Heart left ventricle (tissue), 16 donors: Measurements from ENCODE around the gene C17orf58. TPM values are rescaled to one million over a fixed set of nuclear protein-coding genes. Genes with fewer than 3 reads are reported as not detected.
"Not testable (repeated sequence)": the region's sequence is repeated elsewhere in the genome, so short reads cannot be mapped to it uniquely, and the experiment has no call there.

Source experiments
- ATAC-seq, 4 donors: fragments of 200-7000 bp; cut with Tn5 transposase; one replicate each; pipeline ENCODE4 v1.9.1; 2020 to 2022; ENCODE audit warnings: moderate library complexity in 4 of 4, mild to moderate bottlenecking in 3 of 4, moderate number of reproducible peaks in 1 of 4
- DNase-seq, 5 donors: peaks; one replicate each; pipeline ENCODE4 v3.0.0-alpha.2; 2020
- H3K27ac ChIP-seq, 12 donors: fragments of 200-600 bp; sonication (generic) in 4 of 12; one replicate each; pipeline versions ENCODE4 v1.5.0 to v1.8.0; 2016 to 2022; ENCODE audit warnings: mild to moderate bottlenecking in 2 of 12
- H3K27me3 ChIP-seq, 9 donors: fragments of 200-600 bp; sonication (generic) in 2 of 9; one replicate each; pipeline versions ENCODE4 v1.5.1 to v1.8.0; 2016 to 2022; ENCODE audit warnings: mild to moderate bottlenecking in 3 of 9
- H3K36me3 ChIP-seq, 9 donors: fragments of 200-600 bp; sonication (generic) in 2 of 9; one replicate each; pipeline versions ENCODE4 v1.5.0 to v1.8.0; 2018 to 2022; ENCODE audit warnings: mild to moderate bottlenecking in 2 of 9
- H3K4me1 ChIP-seq, 12 donors: fragments of 200-600 bp; sonication (generic) in 4 of 12; one replicate each; pipeline versions ENCODE4 v1.5.0 to v1.8.0; 2016 to 2022; ENCODE audit warnings: mild to moderate bottlenecking in 3 of 12
- H3K4me3 ChIP-seq, 12 donors: fragments of 200-600 bp; sonication (generic) in 4 of 12; one replicate each; pipeline versions ENCODE4 v1.5.0 to v1.8.0; 2017 to 2022; ENCODE audit warnings: mild to moderate bottlenecking in 9 of 12, moderate library complexity in 4 of 12
- H3K9me3 ChIP-seq, 12 donors: fragments of 200-600 bp; sonication (generic) in 4 of 12; one replicate each; pipeline versions ENCODE4 v1.5.0 to v1.8.0; 2016 to 2022; ENCODE audit warnings: mild to moderate bottlenecking in 1 of 12
- POLR2A ChIP-seq, 2 donors: fragments of 450-650 bp; IDR thresholded peaks; one replicate each; pipeline ENCODE4 v1.6.1; 2017; ENCODE audit warnings: antibody characterized with exemption in 2 of 2, mild to moderate bottlenecking in 2 of 2, moderate library complexity in 2 of 2
- WGBS, 4 donors: extraction: QIAGEN DNeasy Blood & Tissue Kit in 2 of 4; methylation state at CpG; one replicate each; pipeline versions ENCODE4 v1.1.5 to v1.1.7; 2013 to 2018; 5-methylcytosine and 5-hydroxymethylcytosine counted together
- intact Hi-C, 10 donors: fragments of 100-400 bp; cut with DNase I; formaldehyde crosslinking; loops; one replicate each; pipeline versions ENCODE4 v1.11.1 to v1.14.2; 2022
- long read RNA-seq, 3 donors: library from polyadenylated mRNA; unstranded; transcript quantifications; one replicate each; pipeline ENCODE4 v2.0.0, GENCODE V29; 2020 to 2021
- polyA plus RNA-seq, 2 donors: library from polyadenylated mRNA; stranded (reverse); fragments of 200-250 nt; gene quantifications; one replicate each; pipeline ENCODE4 v1.2.3, GENCODE V29; 2013
- total RNA-seq, 9 donors: library from RNA; depleted of rRNA in 2 of 9; stranded (reverse); fragments of >200 nt in 2 of 9; fragmentation: NEBNext Ultra II Directional in 3 of 9; extraction: Animal tissue kit (Norgen Biotek cat#: 25700) in 3 of 9; gene quantifications; one replicate each; pipeline versions ENCODE4 v1.1.0 to v1.2.4, GENCODE V29; 2016 to 2023
- TF ChIP-seq, protein P1 (sequence below), 12 donors: fragments of 200-600 bp; sonication (generic) in 4 of 12; IDR thresholded peaks; one replicate each; pipeline versions ENCODE4 v1.5.0 to v1.8.0; 2018 to 2022; ENCODE audit warnings: antibody characterized with exemption in 12 of 12, mild to moderate bottlenecking in 5 of 12
- donor health status: ischemic (EF 13 %, LVEDD 7.1; RV severe dilation, severe dysfunction).
- donor health status: healthy with polysubstance abuse.
- donor health status: DM: no; HTN: yes; CAD: no.
- donor health status: DM: no; HTN: no; CAD: no.
- donor health status: ischemic (EF 25% LVEDD 6.9; RV normal size, moderate dysfunction).
- donor health status: ischemic (EF 25% LVEDD 5.7; RV mildly dilated, moderate dysfunction).
- donor health status: healthy.
- donor health status: DM: yes; HTN: yes; CAD: no.
- donor health status: ischemic (EF 35%, LVEDD 5.7; RV mildly dilated, moderate dysfunction).
- donor health status: nonischemic (EF 11% LVEDD 7.7; RV severe dilation, severe dysfunction).
- donor health status: DM: yes; HTN: yes; CAD: no.
- donor health status: PGD.
- donor health status: ischemic (EF 29% LVEDD 5.4; RV normal size, mild dysfunction).
- donor health status: nonischemic (EF 23%, LVEDD 6.1; RV moderate dilation, normal function).

Gene C17orf58
- 10 to 100 TPM in 1 of 9 donors, 1 to 10 TPM in 8; 4.1 to 11.8 (median 5.3) TPM for total RNA-seq
- polyA plus RNA-seq, result 1 to 10 TPM; 6.8 to 7.2 TPM
- long read RNA-seq, donor 1, partial matches to known transcripts, result 4 of 12 reads
- long read RNA-seq, donor 1, other reads (novel, unspliced or antisense), result 1 of 12 reads
- long read RNA-seq, donor 2, transcript C17orf58-203 (2 exons, 1,654 nt), result major isoform, 6 of 18 reads
- long read RNA-seq, donor 2, partial matches to known transcripts, result 7 of 18 reads
- long read RNA-seq, donor 2, other reads (novel, unspliced or antisense), result 2 of 18 reads
- long read RNA-seq, donor 3, partial matches to known transcripts, result 1 of 8 reads
- long read RNA-seq, donor 3, other reads (novel, unspliced or antisense), result 4 of 8 reads

DNA sequence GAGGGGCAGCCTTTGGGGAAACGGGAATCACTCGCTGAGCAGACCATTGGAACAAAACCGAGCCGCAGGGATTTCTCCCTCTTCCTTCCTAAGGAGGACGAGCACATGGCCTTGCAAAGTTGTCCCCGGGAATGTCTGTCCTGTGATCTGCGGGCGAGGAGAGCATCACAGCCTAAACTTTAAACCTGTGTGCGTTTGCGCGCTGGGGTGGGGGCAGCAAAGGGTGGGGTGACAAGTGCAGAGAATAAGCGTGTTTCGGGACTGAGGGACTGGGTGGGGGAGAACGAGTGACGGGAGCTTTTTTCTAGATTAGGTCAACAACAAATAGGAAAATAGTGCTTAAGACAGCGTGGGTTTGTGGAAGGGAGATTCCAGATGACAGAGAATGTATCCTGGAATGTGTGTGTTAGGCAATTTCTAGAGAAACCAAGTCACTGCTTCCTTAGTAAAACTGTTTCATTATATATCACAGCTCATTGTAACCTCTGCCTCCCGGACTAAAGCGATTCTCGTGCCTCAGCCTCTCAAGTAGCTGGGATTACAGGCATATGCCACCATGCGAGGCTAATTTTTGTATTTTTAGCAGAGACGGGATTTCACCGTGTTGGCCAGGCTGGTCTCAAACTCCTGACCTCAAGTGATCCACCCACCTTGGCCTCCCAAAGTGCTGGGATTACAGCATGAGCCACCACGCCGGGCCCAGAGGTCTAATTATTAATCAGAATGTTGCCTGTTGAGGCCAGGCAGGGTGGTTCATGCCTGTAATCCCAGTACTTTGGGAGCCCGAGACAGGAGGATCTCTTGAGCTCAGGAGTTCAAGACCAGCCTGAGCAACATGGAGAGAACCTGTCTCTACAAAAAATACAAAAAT, at the start of gene C17orf58:
TSS of gene C17orf58 (minus strand) at position 169 of the 871 bp plus-strand sequence. CDS start 271 bp downstream, outside the sequence.
- H3K36me3 ChIP-seq, H3K9me3 ChIP-seq, intact Hi-C loops, H3K27me3 ChIP-seq: not testable (repeated sequence)
- peak within 1 kb of the TSS; percentile 41 to 94 (median 72) for H3K4me3 ChIP-seq
- peak in 1 of 4 donors; percentile 6 for ATAC-seq
- peak in 1 of 5 donors; percentile 35 for DNase-seq
- peaks cover 2 to 38% (median 15%) of the 10 kb centered on the region in 12 donors for H3K4me1 ChIP-seq
- WGBS, 4 donors, result 34 to 39% (median 35%) methylated on average over 25 of the region's 25 CpGs
- peak within 1 kb of the TSS in 11 of 12 donors; percentile 18 to 96 (median 50) for H3K27ac ChIP-seq

DNA sequence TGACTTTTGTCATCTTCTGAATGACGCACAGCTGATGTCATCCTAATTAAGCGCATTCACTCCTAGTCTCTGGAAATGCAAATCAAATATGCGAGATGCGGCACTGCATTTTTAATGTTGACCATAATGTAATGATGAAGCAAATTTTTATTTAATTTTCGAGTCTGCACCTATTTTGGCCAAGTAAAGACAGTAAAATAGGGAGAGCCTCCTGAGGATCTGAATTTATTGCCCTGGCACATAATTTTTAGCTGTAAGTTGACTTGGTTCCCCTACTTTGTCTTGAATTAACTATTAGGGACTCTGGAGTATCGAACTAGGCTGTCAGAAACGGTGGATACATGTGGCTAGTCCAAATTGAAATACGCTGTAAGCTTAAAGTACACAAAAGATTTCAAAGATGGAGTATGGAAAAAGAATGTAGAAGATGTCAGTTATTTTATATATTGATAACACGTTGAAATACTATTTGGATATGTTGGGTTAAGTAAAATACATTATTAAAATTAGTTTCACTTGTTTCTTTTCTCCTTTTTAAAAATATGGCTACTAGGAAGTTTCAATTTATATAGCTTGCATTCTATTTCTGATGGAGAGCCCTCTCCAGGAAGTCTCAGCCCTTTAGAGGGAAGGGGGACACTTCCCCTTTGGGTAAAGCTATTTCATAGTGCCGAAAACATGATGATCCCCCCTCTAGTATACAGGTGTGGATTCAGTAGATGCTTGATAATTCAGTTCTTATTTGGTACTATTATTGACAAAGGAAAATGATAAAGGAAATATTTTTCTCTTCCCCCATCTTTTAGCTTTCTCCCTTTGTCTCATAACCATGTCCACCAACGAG, 40.3 kb upstream of the C17orf58 start:
- peak overlapping the region in 10 of 12 donors; percentile 72 to 92 (median 81) for H3K27ac ChIP-seq
- H3K4me3 ChIP-seq, result peak overlapping the region; percentile 70 to 99 (median 88)
- no peaks in the 10 kb centered on the region for H3K27me3 ChIP-seq
- ATAC-seq (no peak), DNase-seq (no peak)
- H3K9me3 ChIP-seq, result no peaks in the 10 kb centered on the region
- WGBS, 4 donors, result 13 to 21% (median 19%) methylated on average over 11 of the region's 11 CpGs
- intact Hi-C loops, result loop anchor here in 2 of 10 donors (5.0 to 10.0 kb wide), 3 partner anchors 44 to 68 kb away; no protein-coding TSS in a partner anchor
- peaks cover 0 to 24% (median 15%) of the 10 kb centered on the region in 12 donors for H3K4me1 ChIP-seq
- H3K36me3 ChIP-seq, result peaks cover 0 to 46% (median 43%) of the 10 kb centered on the region in 9 donors
- TF ChIP-seq, protein P1, sequence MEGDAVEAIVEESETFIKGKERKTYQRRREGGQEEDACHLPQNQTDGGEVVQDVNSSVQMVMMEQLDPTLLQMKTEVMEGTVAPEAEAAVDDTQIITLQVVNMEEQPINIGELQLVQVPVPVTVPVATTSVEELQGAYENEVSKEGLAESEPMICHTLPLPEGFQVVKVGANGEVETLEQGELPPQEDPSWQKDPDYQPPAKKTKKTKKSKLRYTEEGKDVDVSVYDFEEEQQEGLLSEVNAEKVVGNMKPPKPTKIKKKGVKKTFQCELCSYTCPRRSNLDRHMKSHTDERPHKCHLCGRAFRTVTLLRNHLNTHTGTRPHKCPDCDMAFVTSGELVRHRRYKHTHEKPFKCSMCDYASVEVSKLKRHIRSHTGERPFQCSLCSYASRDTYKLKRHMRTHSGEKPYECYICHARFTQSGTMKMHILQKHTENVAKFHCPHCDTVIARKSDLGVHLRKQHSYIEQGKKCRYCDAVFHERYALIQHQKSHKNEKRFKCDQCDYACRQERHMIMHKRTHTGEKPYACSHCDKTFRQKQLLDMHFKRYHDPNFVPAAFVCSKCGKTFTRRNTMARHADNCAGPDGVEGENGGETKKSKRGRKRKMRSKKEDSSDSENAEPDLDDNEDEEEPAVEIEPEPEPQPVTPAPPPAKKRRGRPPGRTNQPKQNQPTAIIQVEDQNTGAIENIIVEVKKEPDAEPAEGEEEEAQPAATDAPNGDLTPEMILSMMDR (IDR thresholded peaks at IDR 0.05), result no peak
- no peak for TF ChIP-seq POLR2A (IDR thresholded peaks at IDR 0.05)

DNA sequence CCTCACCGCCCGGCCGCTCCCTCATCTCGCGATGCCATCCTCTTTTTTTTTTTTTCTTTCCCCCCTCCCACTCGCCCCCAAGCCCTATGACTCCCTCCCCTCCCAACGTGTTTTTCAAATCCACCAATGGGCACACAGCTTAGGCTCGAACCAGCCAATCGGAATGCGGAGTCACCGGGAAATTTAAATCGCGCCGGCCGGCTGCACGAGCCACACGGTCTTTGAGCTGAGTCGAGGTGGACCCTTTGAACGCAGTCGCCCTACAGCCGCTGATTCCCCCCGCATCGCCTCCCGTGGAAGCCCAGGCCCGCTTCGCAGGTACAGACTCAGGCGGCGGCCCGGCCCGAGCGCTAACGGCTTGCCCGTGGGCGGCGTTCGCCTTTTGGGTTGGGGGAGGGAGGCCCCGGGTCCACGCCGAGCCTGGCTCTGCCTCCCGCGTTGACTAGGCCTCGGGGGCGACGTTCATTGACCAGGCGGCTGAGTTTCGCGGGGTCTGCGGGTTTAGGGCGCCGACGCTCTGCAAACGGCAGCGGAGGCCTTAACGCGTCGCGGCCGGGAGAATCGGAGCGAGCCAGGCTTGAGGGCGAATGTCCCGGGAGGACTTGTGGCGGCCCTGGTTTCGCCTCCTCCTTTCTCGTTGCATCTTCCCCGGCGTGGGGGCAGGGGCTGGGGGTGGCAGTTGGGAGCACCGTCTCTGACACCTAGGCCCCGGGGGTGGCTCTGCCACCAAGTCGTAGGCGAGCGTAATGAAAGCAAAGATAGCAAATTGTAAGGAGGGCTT, 39.4 kb upstream of the C17orf58 start, which contains the start of gene KPNA2:
TSS of gene KPNA2 (plus strand) at position 213 of the 781 bp plus-strand sequence. CDS start 1,398 bp downstream, outside the sequence.
- peak; percentile 96 to 97 (median 96) for ATAC-seq
- Histone ChIP-seq H3K4me3 (peak within 1 kb of the TSS; percentile 70 to 99 (median 88)), H3K36me3 (peaks cover 0 to 37% (median 34%) of the 10 kb centered on the region in 9 donors), H3K27ac (peak within 1 kb of the TSS in 11 of 12 donors; percentile 21 to 92 (median 79)), H3K27me3 (no peaks in the 10 kb centered on the region), H3K9me3 (no peaks in the 10 kb centered on the region), H3K4me1 (peaks cover 0 to 24% (median 15%) of the 10 kb centered on the region in 12 donors)
- TF ChIP-seq, protein P1 (IDR thresholded peaks at IDR 0.05), result no peak
- peak; percentile 36 to 91 for TF ChIP-seq POLR2A (IDR thresholded peaks at IDR 0.05)
- intact Hi-C loops, result loop anchor here in 2 of 10 donors (5.0 to 10.0 kb wide), 3 partner anchors 43 to 69 kb away; no protein-coding TSS in a partner anchor
- peak; percentile 94 to 96 (median 95) for DNase-seq
- 0 to 1% (median 0%) methylated on average over 38 to 68 of the region's 72 CpGs for WGBS, 4 donors
